A549 treated with AZD9567 at 1 μM for 4 hours (cell line): ENCODE measurements around the gene SCRN2. TPM values are rescaled to one million over a fixed set of nuclear protein-coding genes. Genes with fewer than 3 reads are reported as not detected.

Experiments used
- total RNA-seq: library from RNA; stranded (reverse); fragments of 200-300 nt; extraction: Qiagen RNA extraction; gene quantifications from 5 replicates; pipeline ENCODE4 v1.2.3, GENCODE V29; 2022; ENCODE audit not compliant: insufficient read depth

SCRN2 gene
- total RNA-seq: 25.5 to 38.9 TPM (median 36.9 TPM) in 5 replicates

DNA sequence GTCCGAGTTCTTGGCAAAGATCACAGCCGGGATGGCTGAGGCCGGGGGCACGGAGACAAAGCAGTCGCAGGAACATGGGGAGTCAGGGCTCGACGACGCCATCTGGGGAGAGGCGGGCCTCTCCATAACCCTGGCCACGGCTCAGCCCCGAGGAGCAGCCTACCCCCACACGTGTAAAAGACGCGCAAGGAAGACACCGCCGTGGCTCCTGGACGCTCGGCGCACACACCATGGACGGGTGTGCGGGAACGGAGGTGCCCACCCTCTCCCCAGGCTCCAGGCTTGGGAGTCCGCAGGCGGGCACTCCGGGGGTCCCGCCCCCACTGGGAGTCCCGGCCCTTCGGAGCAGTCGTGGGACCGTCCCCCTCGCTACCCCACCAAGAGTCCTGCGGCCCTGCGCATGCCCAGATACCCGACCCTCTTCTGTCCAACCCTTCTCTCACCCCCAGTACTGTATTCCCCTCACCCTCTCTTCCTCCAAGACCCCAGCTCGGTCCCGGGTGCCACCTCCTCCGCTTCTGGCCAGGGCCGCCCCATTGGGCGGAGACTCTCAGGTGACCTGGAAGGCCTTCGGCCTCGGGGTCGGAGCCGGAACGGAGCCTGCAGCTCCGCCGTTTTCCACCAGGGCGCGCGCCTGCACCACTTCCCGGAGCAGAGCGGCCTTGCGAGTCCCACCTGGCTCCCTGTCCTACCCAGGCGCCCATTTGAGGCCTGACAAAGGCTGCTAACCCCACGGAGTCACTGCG is at the start of gene SCRN2:
Gene SCRN2 (minus strand): TSS at position 532 of the 746 bp plus-strand sequence. CDS start 430 bp downstream, at position 102.

DNA sequence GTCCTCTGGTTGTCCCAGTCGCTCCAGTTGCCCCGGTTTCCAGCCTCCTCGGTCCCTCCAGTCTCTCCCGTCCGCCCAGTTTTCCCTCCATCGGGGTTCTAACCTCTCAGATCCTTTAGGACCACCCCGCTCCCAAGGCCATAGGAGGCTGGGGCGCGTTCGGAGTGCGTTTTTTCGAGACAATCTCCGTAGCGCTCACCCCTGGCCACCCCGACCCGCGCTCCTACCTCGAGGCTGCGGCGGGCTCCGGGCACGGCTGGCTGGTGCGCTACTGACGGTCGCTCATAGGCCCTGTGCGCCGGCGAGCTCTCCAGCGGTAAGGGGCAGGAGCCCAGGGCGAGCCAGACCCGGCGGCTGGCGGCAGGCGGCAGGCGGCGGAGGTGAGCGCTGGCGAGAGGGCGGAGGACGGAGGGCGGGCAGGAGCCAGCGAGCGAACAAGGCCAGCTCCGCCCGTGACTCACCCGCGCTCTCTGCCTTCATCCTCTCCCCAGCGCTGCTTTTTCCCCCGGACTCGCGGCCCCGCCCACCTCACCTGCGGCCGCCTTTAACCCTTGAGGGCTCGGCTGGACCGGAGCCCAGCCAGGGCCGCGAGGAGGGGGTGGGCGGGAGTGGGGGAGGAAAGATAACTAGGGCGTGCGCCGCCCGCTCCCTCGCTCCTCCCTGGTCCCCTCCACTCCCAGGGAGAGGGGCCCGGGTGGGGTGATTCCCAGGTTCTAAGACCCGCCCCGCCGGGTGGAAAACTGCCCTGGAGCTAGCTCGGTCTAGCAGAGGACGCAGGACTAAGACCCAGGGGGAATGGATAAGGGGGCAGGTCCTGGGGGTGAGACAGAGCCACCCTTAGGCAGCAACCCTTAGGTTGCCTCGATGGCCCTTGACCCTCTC is 9.9 kb upstream of the SCRN2 start, which contains the start of gene SP6:
Gene SP6 (minus strand): TSS at position 472 of the 882 bp plus-strand sequence. CDS start 2,734 bp downstream, outside the sequence.

DNA sequence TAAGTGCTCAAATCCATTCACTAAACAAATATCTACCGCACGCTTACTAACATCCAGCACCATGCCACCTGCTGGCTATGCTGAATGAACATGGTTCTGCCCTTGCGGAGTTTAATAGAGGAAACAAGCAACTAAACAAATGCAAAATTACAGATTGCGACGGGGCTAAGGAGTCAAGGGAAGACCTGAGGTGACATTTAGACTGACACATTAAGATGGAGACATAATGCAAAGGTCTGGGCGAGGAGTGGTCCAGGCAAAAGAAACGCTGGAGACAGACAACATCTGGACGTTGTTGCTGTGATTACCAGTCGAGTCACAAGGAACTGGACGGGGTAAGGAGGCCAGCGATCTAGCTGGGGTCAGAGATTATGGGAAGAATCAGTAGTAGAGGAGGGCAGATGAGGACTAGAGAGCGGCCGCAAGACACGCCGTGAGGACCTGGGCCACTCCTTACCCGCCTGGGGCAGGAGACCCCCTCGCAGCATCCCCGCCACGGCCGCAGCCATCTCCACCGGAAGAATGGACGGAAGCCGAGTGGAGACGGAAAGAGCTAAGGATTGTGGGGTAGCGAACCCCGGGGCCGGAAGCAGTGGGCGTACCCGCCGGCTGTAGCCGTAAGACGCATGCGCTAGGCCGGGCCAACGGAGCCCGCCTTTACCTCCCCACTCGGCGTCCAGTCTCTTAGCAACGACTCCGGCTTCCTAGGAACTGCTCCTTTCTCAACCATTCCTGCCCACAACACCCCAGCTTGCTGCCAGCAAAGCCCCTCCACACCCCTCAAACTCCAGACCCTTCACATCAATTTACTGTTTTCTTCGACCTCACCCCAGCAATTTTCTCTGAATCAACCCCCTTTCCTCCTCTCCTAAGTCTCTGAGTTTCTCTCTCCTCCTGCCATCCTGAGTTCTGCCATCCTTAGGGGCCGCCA is 9.8 kb downstream of the SCRN2 start, which contains the start of the genes LRRC46 and MRPL10:
Gene LRRC46 (plus strand): TSS at position 668 of the 931 bp plus-strand sequence. CDS start 320 bp downstream, outside the sequence.
Gene MRPL10 (minus strand): TSS at position 539 of the 931 bp plus-strand sequence. CDS start 30 bp downstream, at position 509.

DNA sequence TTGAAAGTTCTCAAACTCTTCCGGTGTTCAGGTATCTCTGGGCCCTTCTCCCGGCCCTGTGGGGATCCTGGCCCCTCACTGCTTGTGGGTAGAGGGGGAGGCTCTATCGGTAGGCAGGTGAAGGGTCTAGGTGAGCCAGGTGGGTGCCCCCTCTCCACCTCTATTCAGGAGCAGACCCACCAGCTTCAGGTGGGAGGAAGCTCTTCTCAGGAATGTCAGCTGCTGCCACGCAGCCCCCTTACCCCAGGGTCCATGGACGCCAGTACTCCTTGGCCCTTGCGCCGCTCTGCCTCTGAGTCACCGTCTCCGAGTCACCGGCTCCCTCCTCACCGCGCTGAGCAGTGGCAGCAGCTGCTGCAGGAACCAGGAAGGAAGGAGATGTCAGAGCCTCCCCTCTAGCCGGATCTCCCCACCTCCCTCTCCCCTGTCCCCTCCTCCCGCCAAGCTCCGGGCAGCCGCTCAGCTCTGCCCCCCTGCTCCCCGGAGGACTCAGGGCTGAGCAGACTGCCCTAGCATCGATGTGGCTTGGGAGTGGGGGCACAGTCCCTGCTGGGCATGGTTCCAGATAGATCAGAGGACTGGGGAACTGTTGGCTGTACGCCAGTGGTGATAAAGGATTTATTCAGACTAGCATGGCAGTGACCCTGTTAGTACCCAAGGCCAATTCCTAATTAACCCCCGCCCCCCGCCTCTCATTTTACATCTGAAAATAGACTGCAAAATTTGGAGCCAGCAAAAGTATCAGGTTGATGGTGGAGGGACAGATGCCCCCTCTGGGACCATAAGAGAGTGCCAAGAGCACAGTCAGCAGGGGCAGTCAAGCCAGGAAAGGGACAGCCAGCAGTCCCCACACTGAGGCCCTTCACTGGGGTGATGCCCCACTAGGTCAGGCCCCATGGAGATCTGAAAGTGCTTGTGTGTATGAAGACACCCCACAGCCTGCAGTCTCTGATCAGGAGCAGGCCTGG is 19.4 kb downstream of the SCRN2 start, which contains the start of gene OSBPL7:
Gene OSBPL7 (minus strand): TSS at position 371 of the 968 bp plus-strand sequence. CDS start 1,516 bp downstream, outside the sequence.

Other genes with a start within 250 kb of the SCRN2 start
- 265 to 368 TPM (median 293 TPM) in 5 replicates for gene KPNB1, start 191.4 kb downstream of the SCRN2 start, total RNA-seq
- gene TBKBP1, start 147.1 kb downstream of the SCRN2 start, total RNA-seq: 0.93 to 4.6 TPM (median 4.0 TPM) in 5 replicates
- gene TBX21, start 108.0 kb downstream of the SCRN2 start, total RNA-seq: 0.14 to 0.35 TPM (median 0.19 TPM) in 4 of 5 replicates, not detected in the other
- gene OSBPL7, start 19.5 kb downstream of the SCRN2 start, total RNA-seq: 9.7 to 18.4 TPM (median 15.1 TPM) in 5 replicates
- gene MRPL10, start 9.7 kb downstream of the SCRN2 start, total RNA-seq: 94.1 to 145 TPM (median 94.9 TPM) in 5 replicates
- 2.3 to 6.0 TPM (median 3.0 TPM) in 5 replicates for gene LRRC46, start 9.6 kb downstream of the SCRN2 start, total RNA-seq
- gene SP6, start 9.9 kb upstream of the SCRN2 start, total RNA-seq: 1.2 to 4.1 TPM (median 3.7 TPM) in 5 replicates
- 14.3 to 18.4 TPM (median 16.3 TPM) in 5 replicates for gene SP2, start 55.0 kb upstream of the SCRN2 start, total RNA-seq
- 19.8 to 23.6 TPM (median 21.4 TPM) in 5 replicates for gene PNPO, start 100.3 kb upstream of the SCRN2 start, total RNA-seq
- gene PRR15L, start 116.6 kb upstream of the SCRN2 start, total RNA-seq: 1.00 to 1.3 TPM (median 1.2 TPM) in 4 of 5 replicates, not detected in the other
- 82.0 to 121 TPM (median 111 TPM) in 5 replicates for gene CDK5RAP3, start 129.8 kb upstream of the SCRN2 start, total RNA-seq
- 14.1 to 24.4 TPM (median 16.2 TPM) in 5 replicates for gene COPZ2, start 196.5 kb upstream of the SCRN2 start, total RNA-seq
- gene NFE2L1, start 207.1 kb upstream of the SCRN2 start, total RNA-seq: 105 to 127 TPM (median 123 TPM) in 5 replicates